GM12874 (cell line): ENCODE measurements around the gene ZNF146.

Experiments
- CTCF ChIP-seq: IDR thresholded peaks from 2 replicates; pipeline ENCODE4 v1.5.1; 2011; ENCODE audit warnings: low read depth, mild to moderate bottlenecking, control low read depth, low read length, moderate library complexity; ENCODE audit not compliant: insufficient read depth

ZNF146 gene

GRCh38 chr19:36221474-36221873 lies 6.6 kb downstream of the ZNF146 start:
- no peak for TF ChIP-seq CTCF

GRCh38 chr19:36222503-36222902 lies 7.6 kb downstream of the ZNF146 start:
- no peak for TF ChIP-seq CTCF

- no peak for TF ChIP-seq CTCF
Measured at GRCh38 chr19:36225219-36225892, 10.4 kb downstream of the ZNF146 start.

- TF ChIP-seq CTCF, result no peak
Measured at GRCh38 chr19:36236304-36236945, 21.5 kb downstream of the ZNF146 start.

GRCh38 chr19:36236946-36237310 lies 22.0 kb downstream of the ZNF146 start:
- TF ChIP-seq CTCF, result no peak

- TF ChIP-seq CTCF, result no peak
Measured at GRCh38 chr19:36244066-36244465, 29.2 kb downstream of the ZNF146 start.

- TF ChIP-seq CTCF, result no peak
Measured at GRCh38 chr19:36245210-36246005, 30.5 kb downstream of the ZNF146 start.
